ENCODE results near the gene METTL13.

DNA sequence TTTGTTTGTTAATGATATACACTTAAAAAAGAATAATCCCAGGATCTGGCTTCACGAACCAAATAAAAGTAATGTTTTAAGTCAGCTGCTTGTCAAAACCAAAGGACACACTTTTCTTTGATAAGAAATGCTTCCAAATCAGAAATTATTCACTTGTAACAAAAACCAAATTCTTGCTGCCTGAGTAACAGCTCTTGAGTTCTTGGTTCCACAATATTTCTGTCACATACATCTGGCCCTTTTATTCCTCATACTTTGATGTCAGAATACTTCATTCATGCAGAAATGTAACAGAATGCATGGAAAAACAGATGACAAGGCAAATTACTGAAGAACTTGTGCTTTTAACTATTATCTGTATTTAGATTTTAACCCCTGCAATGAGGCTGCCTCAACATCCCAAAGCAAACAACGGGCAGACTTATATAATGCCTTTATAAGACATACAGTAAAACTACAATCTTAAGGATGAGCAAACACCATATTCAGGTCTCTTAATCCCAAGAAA is 41.0 kb upstream of the METTL13 start:
- TF ChIP-seq, protein P1, sequence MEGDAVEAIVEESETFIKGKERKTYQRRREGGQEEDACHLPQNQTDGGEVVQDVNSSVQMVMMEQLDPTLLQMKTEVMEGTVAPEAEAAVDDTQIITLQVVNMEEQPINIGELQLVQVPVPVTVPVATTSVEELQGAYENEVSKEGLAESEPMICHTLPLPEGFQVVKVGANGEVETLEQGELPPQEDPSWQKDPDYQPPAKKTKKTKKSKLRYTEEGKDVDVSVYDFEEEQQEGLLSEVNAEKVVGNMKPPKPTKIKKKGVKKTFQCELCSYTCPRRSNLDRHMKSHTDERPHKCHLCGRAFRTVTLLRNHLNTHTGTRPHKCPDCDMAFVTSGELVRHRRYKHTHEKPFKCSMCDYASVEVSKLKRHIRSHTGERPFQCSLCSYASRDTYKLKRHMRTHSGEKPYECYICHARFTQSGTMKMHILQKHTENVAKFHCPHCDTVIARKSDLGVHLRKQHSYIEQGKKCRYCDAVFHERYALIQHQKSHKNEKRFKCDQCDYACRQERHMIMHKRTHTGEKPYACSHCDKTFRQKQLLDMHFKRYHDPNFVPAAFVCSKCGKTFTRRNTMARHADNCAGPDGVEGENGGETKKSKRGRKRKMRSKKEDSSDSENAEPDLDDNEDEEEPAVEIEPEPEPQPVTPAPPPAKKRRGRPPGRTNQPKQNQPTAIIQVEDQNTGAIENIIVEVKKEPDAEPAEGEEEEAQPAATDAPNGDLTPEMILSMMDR (IDR thresholded peaks at IDR 0.05; ENCODE audit: insufficient read depth, low read depth, low read length), result no peak
- TF ChIP-seq EZH2 (IDR thresholded peaks at IDR 0.05; ENCODE audit: insufficient read depth, low read length), result no peak

Measured in astrocyte (in vitro differentiated cells and primary cell).